GM19351 (cell line): ENCODE data around the gene MPZL1.
A peak's percentile ranks its signal among the peaks of the same experiment; 100 is the strongest.

ENCODE experiments used
- ATAC-seq: cut with Tn5 transposase; IDR thresholded peaks from one replicate; pipeline ENCODE4 v1.9.1; 2021; ENCODE audit warnings: mild to moderate bottlenecking, moderate library complexity; ENCODE audit not compliant: unreplicated experiment

The MPZL1 gene

DNA sequence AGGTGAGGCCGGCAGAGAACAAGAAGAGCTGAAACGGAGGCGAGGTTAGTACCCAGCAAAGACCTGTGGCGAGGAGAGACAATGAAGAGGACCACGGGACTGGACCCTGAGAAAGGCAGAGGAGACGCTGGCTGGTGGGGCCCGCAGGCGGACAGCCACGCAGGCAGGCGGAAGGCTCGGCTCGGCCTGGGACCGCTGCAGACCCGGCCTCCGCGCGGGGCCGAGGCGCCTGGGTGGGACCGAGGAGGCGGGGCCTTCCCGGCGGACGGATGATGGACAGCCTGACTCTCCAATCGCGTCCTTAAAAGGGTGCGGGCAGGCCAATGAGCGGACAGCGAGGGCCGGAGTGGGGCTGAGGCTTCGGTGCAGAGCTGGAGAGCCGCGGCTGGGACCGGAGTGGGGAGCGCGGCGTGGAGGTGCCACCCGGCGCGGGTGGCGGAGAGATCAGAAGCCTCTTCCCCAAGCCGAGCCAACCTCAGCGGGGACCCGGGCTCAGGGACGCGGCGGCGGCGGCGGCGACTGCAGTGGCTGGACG lies at the start of gene MPZL1:
Gene MPZL1, plus strand, starts transcription at position 366 of the 535 bp plus-strand sequence. CDS start 170 bp downstream, outside the sequence.
- peak; percentile 92 for ATAC-seq

DNA sequence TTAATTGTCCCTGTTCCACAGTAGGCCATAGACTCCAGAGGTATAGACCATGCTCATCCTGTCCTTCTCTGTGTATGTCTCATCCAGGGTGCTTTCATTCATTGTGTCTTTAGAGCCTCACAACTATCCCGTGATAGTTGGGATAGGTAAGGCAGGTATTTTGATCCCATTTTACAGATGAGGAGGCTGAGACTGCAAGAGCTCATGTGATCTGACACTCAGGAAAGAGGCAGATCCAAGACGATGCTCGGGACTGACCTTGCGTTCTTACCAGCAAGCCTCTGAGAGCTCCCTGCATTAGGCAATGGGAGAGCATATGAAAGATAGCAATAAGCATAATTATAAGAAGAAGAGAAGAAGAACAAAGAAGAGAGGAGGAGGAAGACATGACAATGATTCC lies 49.0 kb upstream of the MPZL1 start:
- ATAC-seq: no peak

GRCh38 chr1:167673265-167673664 lies 48.5 kb upstream of the MPZL1 start:
- ATAC-seq: no peak

DNA sequence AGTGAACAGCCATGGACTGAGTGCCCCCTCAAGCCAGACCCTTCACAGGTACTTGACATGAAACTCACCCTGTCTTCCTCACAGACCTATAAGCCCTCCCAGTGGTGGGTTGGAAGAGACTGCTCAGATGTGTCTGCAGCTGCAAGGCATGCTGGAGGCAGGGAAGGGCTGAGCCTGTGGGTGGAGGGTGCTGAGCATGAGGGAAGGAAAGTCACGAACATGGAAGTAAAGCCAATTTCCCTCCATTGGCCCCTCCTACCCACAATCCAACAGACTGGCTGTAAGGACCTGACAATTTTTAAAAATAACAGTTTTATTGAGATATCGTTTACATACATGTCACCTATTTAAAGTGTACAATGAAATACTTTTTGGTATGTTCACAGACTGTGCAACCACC lies 47.6 kb upstream of the MPZL1 start:
- ATAC-seq: no peak

DNA sequence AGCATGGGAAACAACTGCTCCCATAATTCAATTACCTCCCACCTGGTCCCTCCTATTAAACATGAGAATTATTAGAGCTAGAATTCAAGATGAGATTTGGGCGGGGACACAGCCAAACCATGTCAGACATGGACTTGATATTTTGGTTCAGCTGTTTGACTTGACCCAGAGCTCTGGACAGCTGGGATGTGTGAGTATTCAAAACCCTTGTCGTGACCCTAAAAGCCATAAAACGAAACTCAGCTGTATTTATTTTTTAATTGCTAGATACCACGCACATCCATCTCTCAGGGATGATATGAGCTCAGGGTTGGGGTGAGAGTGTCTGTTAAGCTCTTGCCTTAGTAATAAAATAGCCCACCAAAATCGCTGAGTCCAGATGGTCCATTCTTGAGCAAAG lies 46.3 kb upstream of the MPZL1 start:
- no peak for ATAC-seq

GRCh38 chr1:167676205-167676915 lies 45.4 kb upstream of the MPZL1 start:
- peak; percentile 52 for ATAC-seq

DNA sequence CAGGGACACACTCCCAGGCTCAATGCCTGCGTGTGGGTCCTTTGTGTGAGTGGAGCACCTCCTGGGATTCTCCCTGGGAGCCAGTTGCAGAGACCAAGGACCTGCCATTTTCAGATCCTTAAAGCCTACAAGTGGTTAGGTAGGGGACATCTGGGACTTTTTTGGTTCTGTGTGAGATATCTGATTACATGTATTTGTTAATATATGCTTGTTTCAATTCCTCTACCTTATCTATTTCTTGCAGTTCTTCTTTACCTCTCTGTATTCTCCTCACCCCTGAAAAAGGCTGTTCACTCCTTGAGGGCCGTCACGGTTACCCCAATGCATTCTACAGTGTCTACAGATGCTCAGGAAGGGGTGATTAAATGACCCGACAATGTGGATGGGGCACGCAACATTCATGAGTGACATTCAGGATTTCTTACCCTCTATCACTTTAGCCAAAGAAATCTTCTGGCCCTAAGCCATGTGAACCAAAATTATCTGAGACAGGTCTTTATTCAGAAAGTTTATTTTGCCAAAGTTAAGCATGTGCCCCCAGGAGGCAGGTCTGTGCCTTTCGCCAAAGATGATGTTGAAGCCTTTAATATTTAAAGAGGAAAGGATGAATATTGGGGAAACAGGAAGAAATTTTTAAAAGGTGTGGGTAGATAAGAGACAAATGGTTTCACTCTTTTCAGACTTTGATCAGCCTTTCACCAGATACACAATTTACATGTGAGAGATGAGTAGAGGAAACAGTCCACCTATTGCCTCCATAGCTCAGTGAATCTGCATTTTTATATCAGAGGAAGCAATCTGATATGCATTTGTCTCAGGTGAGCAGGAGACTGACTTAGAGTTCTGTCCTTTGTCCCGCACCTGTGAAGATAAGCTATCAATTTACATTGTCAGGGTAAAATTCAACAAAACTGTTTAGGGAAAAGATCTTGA lies 44.6 kb upstream of the MPZL1 start:
- no peak for ATAC-seq

GRCh38 chr1:167678422-167678821 lies 43.4 kb upstream of the MPZL1 start:
- ATAC-seq: no peak

DNA sequence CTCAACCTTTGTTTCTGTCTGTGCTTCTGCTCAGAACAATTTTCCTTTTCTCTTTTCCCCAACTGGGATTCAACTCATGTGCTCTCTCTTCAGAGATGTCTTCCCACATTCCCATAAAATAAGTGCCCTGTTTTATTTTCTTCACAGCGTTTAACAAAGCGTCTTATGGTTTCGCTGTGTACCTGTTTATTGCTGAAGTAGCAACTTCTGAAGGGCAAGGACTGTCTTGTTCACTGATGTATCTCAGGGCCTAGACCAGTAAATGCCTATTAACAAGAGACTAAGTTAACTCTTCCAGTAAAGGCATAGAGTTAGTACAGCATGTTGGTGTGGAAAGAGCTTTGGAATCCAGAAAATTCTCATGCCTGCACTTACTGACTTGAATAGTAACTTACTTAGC lies 42.9 kb upstream of the MPZL1 start:
- ATAC-seq: no peak

DNA sequence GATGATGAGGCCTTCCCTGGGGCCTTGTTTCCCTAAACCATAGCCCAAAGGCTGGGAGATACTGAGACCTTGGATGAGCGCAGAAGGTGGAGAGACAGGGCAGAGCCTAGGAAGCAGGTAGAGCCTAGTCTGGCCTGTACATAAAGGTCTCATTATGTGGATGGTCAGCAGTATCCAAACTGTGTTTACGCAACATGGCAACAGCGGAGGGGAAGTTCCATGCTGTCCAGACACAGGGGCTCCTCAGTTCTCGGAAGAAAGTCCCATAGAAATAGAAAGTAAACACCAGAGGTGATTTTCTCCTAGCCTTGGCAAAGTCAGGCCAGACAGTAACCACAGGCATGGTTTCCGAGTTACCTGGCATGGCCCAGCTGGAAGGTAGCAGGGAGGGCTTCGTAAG lies 42.1 kb upstream of the MPZL1 start:
- no peak for ATAC-seq

GRCh38 chr1:167681024-167681423 lies 40.8 kb upstream of the MPZL1 start:
- no peak for ATAC-seq

GRCh38 chr1:167681451-167682098 lies 40.2 kb upstream of the MPZL1 start:
- no peak for ATAC-seq

- ATAC-seq: no peak
Measured at GRCh38 chr1:167683226-167683625, 38.6 kb upstream of the MPZL1 start.

GRCh38 chr1:167683641-167684502 lies 37.9 kb upstream of the MPZL1 start:
- no peak for ATAC-seq

DNA sequence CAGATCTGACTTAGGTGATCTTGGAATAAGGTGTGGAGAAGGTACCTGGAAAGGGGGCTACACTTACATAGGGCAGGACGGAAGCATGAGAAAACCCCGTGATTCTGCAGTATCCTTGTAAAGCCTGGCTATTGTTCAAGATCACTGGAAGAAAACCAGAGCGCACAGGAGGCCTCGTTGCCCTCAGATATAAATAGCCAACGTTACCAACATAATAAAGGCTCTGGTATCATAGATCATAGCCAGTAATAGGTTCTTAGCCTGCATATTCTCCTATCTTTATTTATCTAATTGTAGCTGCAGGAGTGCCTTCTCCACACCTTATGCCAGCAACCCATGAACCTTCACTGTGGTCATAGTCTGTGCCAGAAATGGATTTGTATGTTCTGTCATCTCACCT lies 35.9 kb upstream of the MPZL1 start:
- ATAC-seq: no peak

DNA sequence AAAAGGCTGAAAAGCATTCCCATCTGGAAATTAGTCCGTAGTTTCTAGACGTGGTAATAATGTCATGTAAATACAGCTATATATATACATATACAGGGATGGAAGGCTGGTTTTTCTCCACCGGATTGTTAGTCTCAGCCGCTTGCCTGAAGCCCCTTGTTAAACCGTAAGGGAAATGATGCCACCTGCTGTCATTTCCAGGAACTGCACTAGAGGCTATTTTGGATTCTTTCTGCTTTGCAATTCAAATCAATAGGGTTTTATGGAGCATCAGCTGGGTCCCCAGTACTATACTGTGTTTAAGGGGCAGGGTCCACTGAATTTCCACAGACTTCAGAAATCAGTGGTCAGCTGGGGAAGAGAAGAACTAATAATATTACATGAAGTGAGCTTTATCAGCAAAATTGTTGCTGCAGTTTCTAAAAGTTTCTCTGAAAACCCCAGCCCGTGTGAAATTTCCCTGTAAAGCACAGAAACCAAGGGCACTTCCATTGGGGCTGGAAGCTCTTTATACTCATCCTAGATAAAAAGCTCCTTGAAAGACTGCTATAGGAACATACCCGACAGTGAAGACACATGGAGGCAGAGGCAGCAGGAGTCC lies 33.8 kb upstream of the MPZL1 start:
- no peak for ATAC-seq

DNA sequence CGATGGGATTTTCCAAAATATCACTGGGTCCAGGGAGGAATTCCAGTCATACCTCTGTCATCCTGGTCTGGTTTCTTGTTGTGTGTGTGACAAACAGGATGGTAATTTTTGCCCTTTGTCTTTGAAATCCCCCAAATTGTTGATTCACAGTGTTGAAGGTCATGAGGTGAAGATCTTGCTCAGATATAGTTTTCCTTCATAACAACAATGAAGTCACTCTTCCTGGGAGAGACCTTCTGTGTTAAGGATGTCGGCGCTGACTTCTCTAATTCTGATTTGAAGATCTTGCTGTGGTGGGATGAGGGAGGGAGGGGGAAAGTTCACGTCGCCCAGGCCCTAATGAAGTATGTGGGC lies 32.2 kb upstream of the MPZL1 start:
- no peak for ATAC-seq

DNA sequence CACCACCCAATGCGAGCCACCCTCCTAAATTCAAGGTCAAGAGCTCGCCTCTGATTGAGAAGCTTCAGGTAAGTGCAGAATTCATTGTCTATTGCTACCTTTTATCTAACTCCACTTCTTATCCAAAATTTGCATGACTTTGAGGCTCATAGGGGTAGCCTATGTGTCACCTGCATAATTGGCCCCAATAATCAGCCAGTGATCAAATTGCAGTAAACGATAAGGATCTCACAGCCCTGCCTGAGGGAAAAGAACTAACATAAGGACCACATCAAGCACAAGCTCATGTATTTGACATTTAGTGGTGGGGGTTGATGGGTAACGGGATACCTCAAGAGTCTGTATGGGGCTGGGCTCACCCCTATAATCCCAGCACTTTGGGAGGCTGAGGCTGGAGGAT lies 31.7 kb upstream of the MPZL1 start:
- no peak for ATAC-seq

- no peak for ATAC-seq
Measured at GRCh38 chr1:167693425-167694045, 28.2 kb upstream of the MPZL1 start.

GRCh38 chr1:167694691-167695090 lies 27.1 kb upstream of the MPZL1 start:
- no peak for ATAC-seq
